SKM-1 treated with dmso at 0.1 percent for 144 hours (cell line): ENCODE results near the gene TMC3.

Experiments
- DNase-seq: peaks from one replicate; lab custom pipeline; 2025; ENCODE audit not compliant: unreplicated experiment; lab: John Stamatoyannopoulos, UW

Gene TMC3

DNA sequence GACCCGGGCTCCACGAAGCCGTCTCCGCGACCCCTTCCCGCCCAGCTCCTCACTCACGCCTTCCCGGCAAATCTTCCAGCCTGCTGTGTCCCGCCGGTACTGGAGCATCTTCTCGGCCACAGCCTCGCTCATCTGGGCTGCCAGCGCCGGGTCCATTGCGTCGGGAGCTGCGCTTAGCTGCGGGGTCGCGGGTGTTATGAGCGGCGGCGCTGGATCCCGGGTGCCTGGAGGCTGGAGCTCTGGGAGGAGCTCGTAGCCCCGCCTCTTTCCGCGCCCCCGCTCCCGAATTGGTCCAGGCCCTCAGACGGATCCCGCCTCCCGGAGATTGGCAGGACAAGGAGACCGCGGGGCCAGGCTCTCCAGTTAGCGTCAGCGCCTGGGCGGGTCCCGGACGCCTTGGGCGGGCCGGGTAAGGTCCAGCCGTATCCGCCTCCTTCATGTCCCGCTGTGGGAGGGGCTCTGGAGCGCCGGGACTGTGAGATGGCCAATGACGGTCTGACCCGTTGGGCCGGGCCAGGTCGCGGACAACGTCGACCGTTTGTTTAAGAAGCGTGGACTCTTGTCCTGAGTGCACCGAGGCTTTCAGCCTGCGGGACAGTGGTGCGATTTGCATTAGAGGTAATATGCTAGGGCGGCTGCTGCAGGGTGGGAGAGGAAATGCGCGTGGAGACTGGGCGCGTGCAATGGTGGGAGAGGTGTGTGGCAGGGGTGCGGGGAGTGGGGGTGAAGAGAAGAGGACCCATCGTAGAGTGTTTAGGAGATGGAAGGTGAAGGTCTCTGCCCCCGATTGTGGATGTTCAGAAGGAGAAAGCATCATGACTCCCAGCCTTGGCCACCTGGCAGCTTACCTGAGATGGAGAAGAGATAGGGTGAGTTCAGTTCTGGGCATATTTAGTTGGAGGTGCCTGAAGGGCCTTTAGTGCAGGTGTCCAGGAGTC lies 49.8 kb downstream of the TMC3 start, which contains the start of gene STARD5:
STARD5 (minus strand) TSS at position 198 of the 938 bp plus-strand sequence; CDS start at position 156, 42 bp downstream.
- DNase-seq, result peak; percentile 96

DNA sequence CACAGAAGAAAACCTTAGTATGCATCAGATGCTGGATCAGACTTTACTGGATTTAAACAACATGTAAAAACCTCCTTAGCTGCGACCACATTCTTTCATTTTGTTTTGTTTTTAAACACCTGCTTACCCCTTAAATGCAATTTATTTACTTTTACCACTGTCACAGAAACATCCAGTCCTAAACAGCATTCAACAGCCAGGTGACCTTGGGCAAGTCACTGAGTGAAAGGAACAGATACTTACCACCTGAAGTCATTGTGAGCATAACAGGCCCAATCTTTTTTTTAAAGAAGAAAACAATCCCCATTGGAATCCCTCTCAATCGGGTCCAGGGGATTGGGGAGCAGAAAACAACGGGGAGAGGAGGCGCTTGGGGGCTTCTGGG lies 50.5 kb downstream of the TMC3 start:
- DNase-seq, result no peak

DNA sequence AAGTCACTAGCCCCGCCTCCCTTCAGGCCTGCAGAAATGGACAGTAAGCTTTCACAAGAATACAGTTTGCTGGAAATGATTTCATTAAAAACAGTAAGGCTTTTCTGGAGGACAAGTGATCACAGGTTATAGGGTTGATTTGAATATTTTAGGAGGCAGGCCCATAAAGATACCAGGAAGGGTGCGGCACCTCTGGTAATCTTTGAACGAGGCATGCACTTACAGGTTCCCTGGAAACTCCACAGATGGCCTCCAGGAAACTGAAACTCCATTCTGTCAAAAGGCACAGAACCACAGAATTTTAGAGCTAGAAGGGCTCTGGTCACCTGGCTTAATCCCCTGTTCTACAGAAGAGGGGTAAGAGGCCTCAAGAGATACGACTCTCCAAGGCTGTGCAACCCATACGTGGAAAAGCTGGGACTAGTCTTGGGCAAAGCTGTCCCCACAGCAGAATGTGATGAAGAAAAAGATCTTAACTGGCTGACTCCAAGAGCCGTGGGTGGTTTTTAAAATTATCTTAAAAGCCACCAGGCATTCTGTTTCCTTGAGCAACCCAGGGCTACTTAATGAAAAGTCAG lies 51.2 kb downstream of the TMC3 start:
- no peak for DNase-seq

DNA sequence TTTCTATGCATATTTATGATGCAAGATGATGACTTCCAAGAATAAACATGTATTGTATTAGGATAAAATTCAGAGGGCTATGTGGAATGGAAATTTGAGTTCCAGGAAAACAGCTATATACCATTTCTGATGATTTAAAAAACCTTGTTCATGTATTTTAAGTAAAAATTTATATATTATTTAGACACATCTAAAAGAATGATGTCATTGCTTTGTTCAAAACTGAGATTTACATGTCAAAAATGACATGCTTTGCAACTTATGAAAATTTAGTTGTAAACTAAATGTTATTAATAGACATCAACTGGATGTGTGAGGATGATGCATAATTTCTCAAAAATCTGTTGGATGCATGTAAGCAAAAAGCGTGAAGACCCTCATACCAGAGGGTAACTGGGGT lies 52.3 kb downstream of the TMC3 start:
- no peak for DNase-seq

DNA sequence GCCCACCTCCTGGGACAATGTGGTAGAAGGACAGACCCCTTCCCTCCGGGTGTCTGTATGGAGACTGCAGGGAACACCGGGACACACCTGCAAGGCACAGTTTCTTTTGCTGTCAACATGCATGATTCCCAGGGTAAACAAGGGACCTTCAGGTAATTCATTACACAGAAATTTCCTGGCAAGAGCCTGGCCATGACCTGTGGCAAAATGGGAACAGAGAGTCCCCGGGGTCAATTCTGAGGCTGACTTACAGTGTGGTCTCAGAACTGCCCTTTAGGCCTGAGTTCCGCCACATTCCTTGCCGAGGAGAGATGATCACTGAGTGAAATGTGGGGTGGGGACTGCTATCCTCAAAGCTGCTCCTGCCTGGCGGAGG lies 56.4 kb downstream of the TMC3 start:
- DNase-seq, result no peak

DNA sequence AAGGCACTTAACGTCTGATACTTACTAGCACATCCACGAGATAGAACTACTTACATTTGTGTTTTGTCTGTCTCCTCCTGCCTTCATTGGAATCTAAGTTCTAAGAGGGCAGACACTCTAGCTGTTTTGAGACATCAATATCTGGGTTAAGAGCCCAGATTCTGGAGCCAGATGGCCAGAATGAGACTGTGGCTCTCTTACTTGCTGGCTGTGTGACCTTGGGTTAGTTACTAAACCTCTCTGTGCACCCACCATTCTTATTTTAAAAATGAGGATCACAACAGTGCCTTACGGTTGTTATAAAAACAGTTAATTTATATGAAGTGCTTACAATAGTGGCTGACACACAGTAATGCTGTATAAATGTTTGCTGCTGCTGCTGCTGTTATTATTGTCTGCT lies 57.7 kb downstream of the TMC3 start:
- no peak for DNase-seq

DNA sequence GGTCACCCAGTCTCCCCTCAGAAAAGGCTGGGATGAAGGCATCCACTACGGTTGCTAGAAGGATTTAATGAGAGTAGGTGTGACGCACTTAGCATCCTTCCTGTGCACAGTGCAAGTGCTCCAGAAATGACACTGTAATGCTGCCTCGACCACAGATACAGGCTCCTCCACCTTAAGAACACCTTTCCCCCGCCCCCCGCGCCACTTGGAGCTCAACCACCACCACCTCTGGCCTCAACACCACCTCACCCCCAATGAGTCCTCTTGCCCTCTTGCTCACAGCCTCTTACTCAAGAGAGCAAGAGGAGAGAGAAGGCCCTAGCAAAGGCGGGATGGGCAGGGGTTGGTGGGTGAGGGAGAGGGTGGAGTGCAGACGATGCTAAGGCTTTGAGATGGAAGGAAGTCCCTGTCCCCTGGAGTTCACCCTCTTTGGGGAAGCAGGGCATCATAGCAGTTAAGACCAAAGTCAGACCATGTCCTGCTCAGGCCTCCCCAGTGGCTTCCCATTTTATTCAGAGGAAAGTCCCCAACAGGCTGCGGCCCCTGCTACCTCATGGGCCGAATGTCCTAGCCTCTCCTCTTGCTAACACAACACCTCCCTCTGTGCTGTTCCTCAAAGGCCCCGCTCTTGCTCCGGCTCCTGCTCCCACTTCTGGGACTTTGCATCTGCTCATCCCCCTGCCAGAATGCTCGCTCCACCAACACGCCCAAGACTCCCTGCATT lies 58.4 kb downstream of the TMC3 start:
- DNase-seq, result no peak

DNA sequence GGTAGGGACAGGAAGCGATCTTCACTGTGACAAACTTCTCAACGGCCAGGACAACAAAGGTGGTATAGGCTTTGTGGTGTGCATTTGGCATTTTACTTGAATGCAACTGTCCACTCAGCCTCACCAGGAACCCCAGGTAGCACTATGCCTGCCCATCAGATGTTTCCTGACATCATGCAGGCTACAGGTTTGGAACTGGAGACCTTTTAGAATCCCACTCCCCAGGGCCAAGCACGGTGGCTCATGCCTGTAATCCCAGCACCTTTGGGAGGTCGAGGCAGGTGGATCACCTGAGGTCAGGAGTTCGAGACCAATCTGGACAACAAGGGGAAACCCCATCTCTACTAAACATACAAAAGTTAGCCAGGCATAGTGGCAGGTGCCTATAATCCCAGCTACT lies 59.6 kb downstream of the TMC3 start:
- DNase-seq, result no peak

DNA sequence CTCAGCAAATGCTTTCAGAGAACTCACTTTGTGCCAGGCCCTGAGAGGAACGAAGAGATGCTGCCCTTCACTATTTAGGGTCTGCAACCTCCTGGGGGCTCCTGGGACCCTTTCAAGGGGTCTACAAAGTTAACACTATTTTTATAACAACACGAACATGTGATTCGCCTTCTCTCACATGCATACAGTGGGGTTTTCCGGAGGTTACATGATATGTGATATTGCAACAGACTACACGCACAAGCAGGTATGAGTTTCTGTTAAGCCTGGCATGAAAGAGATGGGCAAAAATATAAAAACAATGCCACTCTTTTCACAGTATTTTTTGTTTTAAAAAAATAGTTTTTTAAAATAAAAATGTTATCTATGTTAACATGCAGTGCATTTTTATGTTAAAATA lies 60.3 kb downstream of the TMC3 start:
- DNase-seq, result no peak

DNA sequence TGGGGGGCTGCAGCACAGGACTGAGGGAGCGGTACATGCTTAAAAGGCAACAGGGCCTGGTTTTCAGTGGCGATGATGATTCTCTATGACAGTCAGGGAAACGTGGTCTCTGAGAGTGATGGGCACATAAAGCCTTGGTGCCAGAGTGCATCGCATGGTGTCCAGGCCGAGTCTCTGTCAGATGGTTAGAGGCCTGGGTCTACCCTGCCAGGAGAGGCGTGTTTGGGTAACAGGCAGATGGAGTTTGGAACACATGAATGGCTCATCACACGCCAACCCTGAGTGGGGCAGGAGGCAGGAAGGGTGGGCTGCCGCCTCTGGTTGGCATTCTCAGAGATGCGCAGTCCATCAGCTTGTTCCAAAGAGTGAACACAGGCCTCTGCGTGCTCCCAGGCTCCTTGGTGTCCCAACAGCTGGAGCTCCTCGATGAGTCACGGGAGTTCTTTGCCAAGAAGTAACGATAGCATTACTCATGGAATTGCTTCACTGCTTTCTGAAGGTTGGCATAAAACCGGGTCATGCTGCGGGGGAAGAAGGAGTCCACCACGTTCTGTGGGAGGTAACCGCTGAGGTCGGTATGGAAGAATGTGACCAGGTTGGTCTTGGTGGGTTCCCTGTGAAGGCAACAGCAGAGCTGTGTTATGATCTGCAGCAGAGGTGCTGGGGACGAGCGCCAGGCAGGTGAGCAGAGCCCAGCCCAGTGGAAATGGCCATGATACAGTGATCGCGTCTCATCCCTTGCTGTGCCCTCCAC lies 61.0 kb downstream of the TMC3 start:
- DNase-seq, result no peak

DNA sequence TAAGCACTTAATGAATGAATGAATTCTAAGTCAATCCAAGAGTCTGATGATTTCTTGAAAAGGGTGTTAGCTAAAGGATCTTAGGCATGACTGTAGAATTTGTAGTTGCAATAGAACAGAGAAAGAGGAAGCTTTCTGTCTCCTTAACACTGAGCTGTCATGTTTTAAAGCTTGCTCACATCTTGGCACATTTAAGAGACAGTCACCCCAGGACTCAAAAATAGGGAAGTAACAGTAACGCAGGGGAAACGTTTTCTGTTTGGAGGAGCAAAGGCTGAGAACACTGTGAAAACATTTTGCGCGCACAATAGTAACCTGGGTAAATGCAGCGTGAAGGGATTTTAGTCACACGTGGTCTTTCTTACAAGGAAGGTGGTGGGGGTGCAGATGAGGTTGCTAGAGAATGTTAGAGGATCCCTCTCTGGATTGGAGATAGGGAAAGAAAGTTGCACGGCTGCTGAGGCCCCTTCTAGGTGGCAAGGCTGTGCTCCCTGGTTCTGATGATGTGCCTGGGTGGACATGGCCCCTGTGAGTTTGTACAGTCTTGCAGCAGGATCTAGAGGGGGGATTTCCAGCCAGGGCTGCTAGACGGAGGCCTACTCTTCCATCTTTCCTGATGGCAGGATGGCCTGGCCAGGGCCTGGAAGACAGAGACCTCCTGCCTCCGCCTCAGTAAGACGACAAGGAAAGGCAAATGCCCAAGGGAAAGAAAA lies 62.1 kb downstream of the TMC3 start:
- peak; percentile 99 for DNase-seq

DNA sequence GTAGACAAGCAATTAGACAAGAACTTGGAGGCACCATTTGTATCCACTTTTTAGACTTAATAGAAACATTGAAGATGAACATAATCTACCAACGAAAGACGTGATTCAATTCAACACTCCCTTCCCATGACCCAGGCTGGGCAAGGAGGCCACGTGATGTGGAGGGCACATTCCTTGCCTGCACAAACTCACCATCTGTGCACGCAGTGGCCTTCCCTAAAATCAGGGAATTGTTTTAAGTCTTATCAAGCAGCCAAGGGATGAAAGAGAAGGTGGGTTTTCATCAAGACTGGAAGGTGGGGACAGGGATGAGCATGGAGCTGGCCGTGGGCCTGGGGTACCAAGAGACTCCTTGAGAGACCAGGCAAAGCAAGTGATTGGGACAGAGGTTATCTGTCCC lies 63.5 kb downstream of the TMC3 start:
- DNase-seq, result no peak

DNA sequence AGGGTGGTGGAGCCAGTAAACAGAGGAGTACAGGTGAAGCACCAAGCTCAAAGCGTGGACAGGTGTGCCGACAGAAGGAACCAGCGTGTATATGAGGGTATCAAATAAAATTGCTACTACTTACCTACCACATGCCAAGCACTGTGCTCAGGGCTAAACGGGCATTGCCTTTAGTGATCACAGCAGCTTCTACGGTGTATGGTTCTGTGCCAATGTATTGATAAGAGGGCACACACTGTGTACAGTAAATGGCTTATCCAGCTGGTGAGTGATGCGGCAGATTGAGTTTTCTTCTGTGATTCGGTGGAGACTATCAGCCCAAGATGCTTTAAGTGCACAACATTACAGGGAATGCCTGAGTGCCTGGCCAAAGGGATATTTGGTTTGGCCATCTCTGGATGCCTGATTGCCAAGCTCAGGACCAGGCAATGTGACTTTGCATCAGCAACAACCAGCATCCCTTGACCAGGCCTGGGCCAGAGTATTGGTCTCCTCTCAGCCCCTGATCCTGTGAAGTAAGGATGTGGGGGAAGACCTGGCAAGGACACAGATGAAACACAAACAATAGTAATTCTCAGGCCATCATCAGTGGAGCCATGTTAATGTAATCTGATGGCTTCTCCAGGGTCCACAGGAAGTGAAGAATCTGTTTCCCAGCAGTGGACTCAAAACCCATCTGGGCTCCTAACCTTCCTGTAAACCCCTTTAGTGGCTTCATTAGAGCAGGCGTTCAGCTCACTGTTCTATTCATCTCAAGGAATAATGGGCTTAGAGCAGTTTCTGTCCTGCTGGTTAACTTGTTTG lies 64.2 kb downstream of the TMC3 start:
- no peak for DNase-seq

DNA sequence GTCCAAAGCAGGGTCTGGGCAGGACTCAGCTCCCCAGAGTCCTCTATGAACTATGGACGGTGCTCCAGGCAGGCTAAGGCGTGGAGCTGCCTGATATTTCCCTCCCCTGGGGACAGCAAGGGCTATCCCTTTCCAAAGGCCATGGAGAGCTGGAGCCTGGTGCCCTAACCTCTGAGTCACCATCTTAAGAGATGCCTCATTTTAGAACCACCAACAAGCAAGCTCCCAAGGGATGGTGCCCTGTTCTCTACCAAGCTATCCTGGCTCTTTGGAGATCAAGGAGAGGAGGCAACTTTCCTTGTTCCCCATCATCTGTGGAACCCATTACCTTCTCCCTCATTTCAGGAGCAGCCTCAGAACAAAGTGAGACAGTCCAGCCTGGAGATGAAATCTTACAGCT lies 65.8 kb downstream of the TMC3 start:
- DNase-seq, result no peak

DNA sequence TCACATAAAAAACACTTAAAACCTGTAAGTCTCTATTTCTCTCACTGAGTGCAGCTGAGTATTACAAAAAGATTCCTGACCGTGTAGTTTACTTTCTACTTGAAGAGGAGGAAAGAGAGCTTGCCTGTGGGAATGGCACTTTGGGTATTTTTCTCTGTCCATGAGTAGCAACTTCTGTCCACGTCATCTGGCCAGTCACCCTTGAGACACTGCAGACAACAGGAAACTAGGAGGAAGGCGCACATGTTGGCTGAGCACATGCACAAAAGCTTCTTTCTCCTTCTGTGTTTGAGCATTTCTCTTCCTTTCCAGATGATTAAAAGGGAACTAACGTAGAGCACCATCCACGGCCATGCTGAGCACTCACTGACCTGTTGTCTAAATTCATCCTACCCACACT lies 69.8 kb downstream of the TMC3 start:
- peak; percentile 63 for DNase-seq

DNA sequence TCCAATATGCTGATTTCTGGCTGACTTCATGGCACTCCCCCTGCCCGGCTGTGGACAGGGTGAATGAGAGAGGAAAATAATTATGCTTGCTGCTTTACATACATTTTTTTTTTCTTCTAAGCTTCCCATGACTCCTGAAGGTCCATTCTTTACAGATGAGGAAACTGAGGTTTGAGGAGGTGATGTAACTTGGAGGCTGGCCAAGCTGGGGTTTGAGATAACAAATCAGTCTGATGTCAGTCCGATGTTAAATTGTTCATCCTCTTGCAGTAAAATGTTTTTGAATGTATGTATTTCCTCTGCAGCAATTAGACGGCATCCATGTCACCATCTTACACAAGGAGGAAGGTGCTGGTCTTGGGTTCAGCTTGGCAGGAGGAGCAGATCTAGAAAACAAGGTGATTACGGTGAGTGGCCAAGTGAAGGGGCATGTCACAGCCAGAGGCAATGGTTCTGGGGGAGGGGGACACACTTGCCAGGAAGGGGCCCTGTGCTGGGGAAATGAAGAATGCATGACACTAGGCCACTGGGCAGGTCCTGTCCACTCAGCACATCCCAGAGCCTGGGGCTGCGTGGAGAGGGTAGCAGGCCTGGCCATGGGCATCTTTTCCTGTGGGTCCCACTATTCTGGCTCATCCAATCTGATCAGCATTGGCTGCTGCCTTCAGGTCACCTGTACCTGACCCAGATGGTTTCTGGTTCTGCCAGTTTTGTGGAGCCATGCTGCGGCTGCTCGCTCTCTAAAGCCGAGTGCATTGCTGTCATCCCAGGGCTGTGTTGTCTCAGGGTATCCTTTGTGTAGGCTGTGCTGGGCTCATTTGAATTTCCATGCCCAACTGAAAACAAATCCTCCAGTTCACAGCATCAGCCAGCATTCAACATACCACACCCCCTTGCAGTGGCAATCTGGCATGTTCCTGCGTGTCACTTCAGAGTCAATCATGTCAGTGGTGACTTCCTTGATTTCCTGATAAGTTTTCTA lies 70.5 kb downstream of the TMC3 start:
- DNase-seq, result peak; percentile 36

DNA sequence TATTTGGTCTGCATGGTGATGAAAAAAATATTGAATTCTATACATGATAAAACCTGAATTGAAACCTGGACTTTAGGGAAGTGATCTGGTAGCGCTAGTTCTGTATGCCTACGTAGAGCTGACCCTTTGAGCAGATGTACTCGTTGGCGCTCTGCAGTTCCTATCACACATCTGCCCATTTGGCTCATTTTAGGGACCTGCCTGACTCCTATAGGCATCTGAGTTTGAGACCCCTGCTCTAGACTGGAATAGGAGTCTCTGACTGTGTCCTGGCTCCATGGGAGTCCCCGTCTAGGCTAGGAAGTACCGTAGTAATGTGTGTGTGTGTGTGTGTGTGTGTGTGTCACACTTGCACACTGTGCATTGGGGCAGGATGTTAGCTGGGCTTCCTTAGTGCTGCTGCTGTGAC lies 71.3 kb downstream of the TMC3 start:
- no peak for DNase-seq

DNA sequence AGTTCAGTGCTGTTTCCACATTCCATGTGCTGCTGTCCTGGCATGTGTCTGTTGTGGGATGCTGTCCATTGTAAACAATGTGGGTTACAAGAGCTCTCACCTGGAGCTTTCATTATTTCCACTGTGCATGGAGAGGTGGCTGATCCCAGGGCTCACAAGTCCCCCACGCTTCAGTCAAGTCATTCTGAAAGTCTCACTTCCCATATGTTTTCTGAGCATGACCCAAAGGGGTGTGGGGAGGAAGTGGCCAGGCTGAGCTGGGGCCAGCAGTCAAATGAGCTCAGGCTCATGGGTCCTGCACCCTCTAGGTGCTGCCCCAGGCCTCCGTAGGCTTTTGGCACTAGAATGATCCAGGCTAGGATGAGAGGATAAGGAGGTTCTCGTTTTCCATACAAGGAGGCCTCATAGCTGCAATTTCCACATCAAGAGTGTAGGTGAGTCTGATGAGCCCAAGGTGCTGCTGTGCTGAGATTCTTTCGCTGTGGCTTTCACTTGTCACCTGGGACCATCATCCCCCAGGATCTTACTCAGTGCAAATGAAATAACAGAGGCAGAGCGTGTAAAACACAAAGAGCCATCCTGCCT lies 72.1 kb downstream of the TMC3 start:
- DNase-seq, result peak; percentile 49
